Endothelial cell of umbilical vein (primary cell): Measurements from ENCODE around the gene SSC5D. TPM values are rescaled to one million over a fixed set of nuclear protein-coding genes. Genes with fewer than 3 reads are reported as not detected.

Source experiments
- BruUV-seq: library from RNA; stranded (reverse); fragments of 400-500 nt; replicated peaks from 2 replicates; lab custom pipeline; 2021; lab: Mats Ljungman, UMichigan
- CTCF ChIA-PET: fragments of 300-600, 350-600 bp; sonication (Branson Sonifier 250); formaldehyde crosslinking; loops from one replicate; lab custom pipeline; 2021; ENCODE audit warnings: antibody characterized with exemption, inconsistent platforms; lab: Charles Lee
- POLR2A ChIA-PET: fragments of 300-600, 350-600 bp; sonication (Branson Sonifier 250); formaldehyde crosslinking; loops from one replicate; lab custom pipeline; 2021; ENCODE audit warnings: antibody characterized with exemption, inconsistent platforms; lab: Charles Lee
- DNase-seq: peaks from one replicate; pipeline ENCODE4 v3.0.0-alpha.2; 2011; ENCODE audit warnings: low read depth, low spot score
- FAIRE-seq: peaks from 2 replicates; lab custom pipeline; 2011; peaks lifted over from hg19 to GRCh38; lab: Jason Lieb, UNC
- H2AFZ ChIP-seq: 2 replicates; pipeline ENCODE4 v1.6.0; 2012; ENCODE audit warnings: low read depth, low read length, control low read depth, inconsistent platforms
- H3K27ac ChIP-seq: 2 replicates; pipeline ENCODE4 v1.5.1; 2011; ENCODE audit warnings: low read depth, mild to moderate bottlenecking, control low read depth, low read length, moderate library complexity; ENCODE audit not compliant: insufficient read depth
- H3K27me3 ChIP-seq, 2 experiments: 2 replicates each; pipeline versions ENCODE4 v1.6.0 to v1.6.1; 2011; ENCODE audit warnings: low read length in 2 of 2, mixed read lengths in 1 of 2; ENCODE audit not compliant: control insufficient read depth in 2 of 2, insufficient read depth in 2 of 2
- H3K36me3 ChIP-seq, 2 experiments: 2 replicates in 1 of 2; 3 replicates in 1 of 2; pipeline ENCODE4 v1.5.1; 2011; ENCODE audit warnings: low read length in 2 of 2, mild to moderate bottlenecking in 1 of 2, moderate library complexity in 1 of 2; ENCODE audit not compliant: control insufficient read depth in 2 of 2, insufficient read depth in 2 of 2; ENCODE audit errors: extremely low read depth in 1 of 2
- H3K4me1 ChIP-seq: 3 replicates; pipeline ENCODE4 v1.5.1; 2011; ENCODE audit warnings: mild to moderate bottlenecking, low read length; ENCODE audit not compliant: control insufficient read depth, insufficient read depth; ENCODE audit errors: extremely low read depth
- H3K4me2 ChIP-seq: 2 replicates; pipeline ENCODE4 v1.6.1; 2011; ENCODE audit warnings: low read length, control low read depth, mixed read lengths; ENCODE audit not compliant: insufficient read depth
- H3K4me3 ChIP-seq, 3 experiments: fragments of 200-600 bp in 1 of 3; sonication (generic), shearing (Covaris generic) in 1 of 3; replicated peaks in 1 of 3; 2 replicates each; pipeline ENCODE4 v1.5.1; 2011 to 2016; ENCODE audit warnings: control low read depth in 3 of 3, low read length in 3 of 3, mild to moderate bottlenecking in 2 of 3, inconsistent platforms in 1 of 3, low read depth in 1 of 3, moderate library complexity in 1 of 3; ENCODE audit not compliant: insufficient read depth in 1 of 3
- H3K79me2 ChIP-seq: 2 replicates; pipeline ENCODE4 v1.6.0; 2012; ENCODE audit warnings: low read length, inconsistent platforms; ENCODE audit not compliant: control insufficient read depth, insufficient read depth
- H3K9ac ChIP-seq: replicated peaks from 2 replicates; pipeline ENCODE3; 2011; ENCODE audit warnings: low read length, control low read depth; ENCODE audit not compliant: insufficient read depth; ENCODE audit errors: extremely low read depth
- H3K9me1 ChIP-seq: replicated peaks from 3 replicates; pipeline ENCODE4 v1.6.0; 2011; ENCODE audit warnings: mild to moderate bottlenecking, low read length; ENCODE audit not compliant: control insufficient read depth, insufficient read depth; ENCODE audit errors: extremely low read depth
- H3K9me3 ChIP-seq: replicated peaks from 2 replicates; pipeline ENCODE4 v1.5.1; 2012; ENCODE audit warnings: low read length, inconsistent platforms; ENCODE audit not compliant: control insufficient read depth, insufficient read depth
- H4K20me1 ChIP-seq: replicated peaks from 2 replicates; pipeline ENCODE3; 2011; ENCODE audit warnings: mild to moderate bottlenecking, low read length; ENCODE audit not compliant: control insufficient read depth, insufficient read depth; ENCODE audit errors: extremely low read depth
- EZH2 ChIP-seq: IDR thresholded peaks from 2 replicates; pipeline ENCODE4 v1.6.1; 2012; ENCODE audit warnings: borderline replicate concordance, low read depth, mild to moderate bottlenecking, moderate library complexity, low read length, inconsistent platforms; ENCODE audit not compliant: severe bottlenecking
- FOS ChIP-seq: IDR thresholded peaks from 2 replicates; pipeline ENCODE4 v1.6.1; 2011; ENCODE audit warnings: mild to moderate bottlenecking, low read length, moderate library complexity, borderline replicate concordance; ENCODE audit not compliant: insufficient read depth
- GATA2 ChIP-seq: IDR thresholded peaks from 2 replicates; pipeline ENCODE4 v1.7.0; 2011; ENCODE audit warnings: low read depth, mild to moderate bottlenecking, moderate library complexity, mixed read lengths, low read length; ENCODE audit not compliant: insufficient read length, insufficient read depth
- MYC ChIP-seq: IDR thresholded peaks from one replicate; pipeline ENCODE4 v1.6.1; 2011; ENCODE audit warnings: mild to moderate bottlenecking, low read depth, low read length
- POLR2A ChIP-seq: IDR thresholded peaks from 2 replicates; pipeline ENCODE4 v1.6.1; 2012; ENCODE audit warnings: low read depth, mild to moderate bottlenecking, control low read depth, low read length
- POLR2AphosphoS5 ChIP-seq: IDR thresholded peaks from 2 replicates; pipeline ENCODE4 v1.6.1; 2012; ENCODE audit warnings: low read depth, mild to moderate bottlenecking, control low read depth, low read length, moderate library complexity; ENCODE audit not compliant: insufficient read depth
- dilution Hi-C: fragments of 300-500 bp; cut with MboI; formaldehyde crosslinking; loops from one replicate; pipeline ENCODE4 v1.15.0; 2019; ENCODE audit warnings: low sequenced_read_pairs; ENCODE audit not compliant: extremely low pct_ligation_motif_present
- intact Hi-C: fragments of 100-400 bp; cut with micrococcal nuclease; formaldehyde crosslinking; loops from one replicate; pipeline ENCODE4 v1.10.0; 2022
- polyA plus RNA-seq, 4 experiments: library from polyadenylated mRNA; depleted of rRNA in 3 of 4; stranded (reverse) in 3 of 4; unstranded in 1 of 4; fragments of >200 nt; gene quantifications; 2 replicates each; pipeline versions ENCODE4 v1.2.1 to v1.2.3, GENCODE V29; 2011 to 2012; ENCODE audit warnings: missing spikeins in 1 of 4
- total RNA-seq: library from RNA; stranded (reverse); gene quantifications from 2 replicates; pipeline ENCODE4 v1.2.3, GENCODE V29; 2021
- TF ChIP-seq, protein P1 (sequence below): IDR thresholded peaks from 2 replicates; pipeline ENCODE4 v1.6.1; 2011; ENCODE audit not compliant: insufficient read depth, insufficient read length
- TF ChIP-seq, protein P2 (sequence below), 2 donors: IDR thresholded peaks; 1 replicate in 1 of 2; 2 replicates in 1 of 2; pipeline ENCODE4 v1.5.1; 2011; ENCODE audit warnings: low read length in 2 of 2, mild to moderate bottlenecking in 2 of 2, moderate library complexity in 2 of 2, control low read depth in 1 of 2, inconsistent platforms in 1 of 2, low read depth in 1 of 2; ENCODE audit not compliant: insufficient read depth in 1 of 2; ENCODE audit errors: extremely low read depth in 1 of 2

SSC5D gene
- total and polyA plus RNA-seq, 2 donors (not counting 3 experiments of a cell fraction or from before 2014, with no cell fraction given): 0.47 to 1.3 TPM

DNA sequence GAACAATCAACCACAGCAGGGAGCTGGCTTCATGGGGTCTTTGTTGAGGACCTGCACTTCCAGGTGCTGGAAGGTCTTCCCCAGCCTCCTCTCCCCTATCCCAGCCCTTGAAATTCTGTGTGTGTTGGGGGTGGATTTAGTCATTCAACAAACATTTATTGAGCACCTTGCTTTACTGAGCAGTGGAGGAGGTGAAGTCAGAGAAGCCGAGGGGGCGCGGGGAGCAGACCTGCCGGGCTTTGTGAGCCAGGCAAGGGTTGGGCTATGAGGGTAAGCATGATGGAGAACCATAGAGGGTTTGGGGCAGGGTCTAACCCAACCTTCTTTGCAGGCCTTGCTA lies 20.2 kb upstream of the SSC5D start:
- H2AFZ ChIP-seq: peak overlapping the region; percentile 51
- dilution Hi-C loops: no loop called here
- FAIRE-seq: no peak
- H3K27me3 ChIP-seq: no peaks in the 10 kb centered on the region
- H3K9me1 ChIP-seq: no peaks in the 10 kb centered on the region
- CTCF ChIA-PET: interaction anchor here (0.7 to 5.1 kb wide), 26 partner anchors 9 to 335 kb away, joined by 3 to 298 read pairs (median 9); partner anchors contain the start of genes DNAAF3, FIZ1, NAT14 and ZNF524
- no peak for DNase-seq
- BruUV-seq: no TSS peak
- POLR2A ChIA-PET: interaction anchor here (1.5 kb wide), 1 partner anchor 36 kb away, joined by 7 read pairs; no protein-coding TSS in a partner anchor
- H3K4me3 ChIP-seq: no peak overlapping the region
- no peak overlapping the region for H3K9ac ChIP-seq
- no peak for TF ChIP-seq FOS
- TF ChIP-seq POLR2A: no peak
- TF ChIP-seq, protein P1, sequence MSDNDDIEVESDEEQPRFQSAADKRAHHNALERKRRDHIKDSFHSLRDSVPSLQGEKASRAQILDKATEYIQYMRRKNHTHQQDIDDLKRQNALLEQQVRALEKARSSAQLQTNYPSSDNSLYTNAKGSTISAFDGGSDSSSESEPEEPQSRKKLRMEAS: no peak
- H3K4me1 ChIP-seq: no peaks in the 10 kb centered on the region
- intact Hi-C loops: loop anchor here (1.0 kb wide), 1 partner anchor 36 kb away; no protein-coding TSS in a partner anchor
- no peak overlapping the region for H3K4me2 ChIP-seq
- H3K79me2 ChIP-seq: no peaks in the 10 kb centered on the region
- H4K20me1 ChIP-seq: no peaks in the 10 kb centered on the region
- no peaks in the 10 kb centered on the region for H3K36me3 ChIP-seq
- no peak overlapping the region for H3K27ac ChIP-seq
- no peaks in the 10 kb centered on the region for H3K9me3 ChIP-seq

DNA sequence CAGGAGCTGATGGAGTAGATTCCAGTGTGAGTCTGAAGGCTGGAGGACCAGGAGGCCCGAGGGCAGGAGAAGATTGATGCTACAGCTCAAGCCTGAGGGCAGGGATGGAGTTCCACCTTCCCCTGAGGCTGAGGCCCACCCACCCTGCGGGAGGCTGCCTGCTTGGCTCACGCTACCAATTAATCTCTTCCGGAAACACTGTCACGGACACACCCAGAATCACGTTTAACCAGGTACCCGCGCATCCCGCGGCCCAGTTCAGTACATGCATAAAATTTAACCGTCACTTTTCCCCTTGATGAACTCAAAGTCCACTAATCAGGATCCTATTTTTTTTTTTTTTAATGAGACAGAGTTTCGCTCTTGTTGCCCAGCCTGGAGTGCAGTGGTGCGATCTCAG lies 17.0 kb upstream of the SSC5D start:
- ChIA-PET POLR2A (interaction anchor here (0.7 kb wide), 1 partner anchor 8 kb away, joined by 5 read pairs; no protein-coding TSS in a partner anchor), CTCF (interaction anchor here (1.1 to 2.0 kb wide), 2 partner anchors 33 to 160 kb away, joined by 3 to 14 read pairs; no protein-coding TSS in a partner anchor)
- dilution Hi-C loops: no loop called here

More for the DNA sequence above, 17.0 kb upstream of the SSC5D start:
- Histone ChIP-seq H2AFZ (no peak overlapping the region), H3K4me1 (peaks cover 5% of the 10 kb centered on the region), H3K9me1 (no peaks in the 10 kb centered on the region), H3K4me2 (no peak overlapping the region), H3K27ac (no peak overlapping the region), H3K4me3 (no peak overlapping the region), H3K27me3 (no peaks in the 10 kb centered on the region), H3K36me3 (no peaks in the 10 kb centered on the region), H3K9ac (no peak overlapping the region), H4K20me1 (no peaks in the 10 kb centered on the region), H3K9me3 (no peaks in the 10 kb centered on the region), H3K79me2 (no peaks in the 10 kb centered on the region)
- TF ChIP-seq FOS (no peak), POLR2A (no peak), GATA2 (no peak), MYC (no peak), EZH2 (no peak), POLR2AphosphoS5 (no peak)
- TF ChIP-seq, protein P1: no peak
- TF ChIP-seq, protein P2, sequence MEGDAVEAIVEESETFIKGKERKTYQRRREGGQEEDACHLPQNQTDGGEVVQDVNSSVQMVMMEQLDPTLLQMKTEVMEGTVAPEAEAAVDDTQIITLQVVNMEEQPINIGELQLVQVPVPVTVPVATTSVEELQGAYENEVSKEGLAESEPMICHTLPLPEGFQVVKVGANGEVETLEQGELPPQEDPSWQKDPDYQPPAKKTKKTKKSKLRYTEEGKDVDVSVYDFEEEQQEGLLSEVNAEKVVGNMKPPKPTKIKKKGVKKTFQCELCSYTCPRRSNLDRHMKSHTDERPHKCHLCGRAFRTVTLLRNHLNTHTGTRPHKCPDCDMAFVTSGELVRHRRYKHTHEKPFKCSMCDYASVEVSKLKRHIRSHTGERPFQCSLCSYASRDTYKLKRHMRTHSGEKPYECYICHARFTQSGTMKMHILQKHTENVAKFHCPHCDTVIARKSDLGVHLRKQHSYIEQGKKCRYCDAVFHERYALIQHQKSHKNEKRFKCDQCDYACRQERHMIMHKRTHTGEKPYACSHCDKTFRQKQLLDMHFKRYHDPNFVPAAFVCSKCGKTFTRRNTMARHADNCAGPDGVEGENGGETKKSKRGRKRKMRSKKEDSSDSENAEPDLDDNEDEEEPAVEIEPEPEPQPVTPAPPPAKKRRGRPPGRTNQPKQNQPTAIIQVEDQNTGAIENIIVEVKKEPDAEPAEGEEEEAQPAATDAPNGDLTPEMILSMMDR (IDR thresholded peaks at IDR 0.05; ENCODE audit: extremely low read depth in 1 of 2, insufficient read depth in 1 of 2, low read depth in 1 of 2, low read length in 2 of 2): no peak
- intact Hi-C loops: no loop called here
- FAIRE-seq: no peak
- no peak for DNase-seq
- BruUV-seq: no TSS peak
